Stimulated activated CD4-positive, alpha-beta T cell treated with anti-CD3 and anti-CD28 coated beads, TNF-alpha, amount 100 ng/mL, for 24 hours (primary cell): ENCODE measurements around the gene PIK3CB.
"Not testable (repeated sequence)": the region's sequence is repeated elsewhere in the genome, so short reads cannot be mapped to it uniquely, and the experiment has no call there.

Experiments used
- DNase-seq, 3 experiments: peaks; one replicate each; pipeline ENCODE4 v3.0.0-alpha.2; 2020; ENCODE audit warnings: low read depth in 3 of 3

Gene PIK3CB

GRCh38 chr3:138681463-138682220, 153.1 kb downstream of the PIK3CB start:
- no peak for DNase-seq

DNA sequence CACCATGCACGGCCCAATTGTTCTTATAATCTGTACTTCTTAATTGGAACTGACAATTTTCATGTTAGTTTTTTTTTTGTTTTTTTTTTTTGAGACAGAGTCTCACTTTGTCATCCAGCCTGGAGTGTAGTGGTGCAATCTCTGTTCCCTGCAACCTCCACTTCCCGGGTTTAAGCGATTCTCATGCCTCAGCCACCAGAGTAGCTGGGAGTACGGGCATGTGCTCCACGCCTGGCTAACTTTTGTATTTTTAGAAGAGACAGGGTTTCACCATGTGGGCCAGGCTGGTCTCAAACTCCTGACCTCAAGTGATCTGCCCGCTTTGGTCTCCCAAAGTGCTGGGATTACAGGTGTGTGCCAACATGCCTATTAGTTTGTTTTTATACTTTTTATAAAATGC, 153.8 kb downstream of the PIK3CB start:
- not testable (repeated sequence) for DNase-seq

DNA sequence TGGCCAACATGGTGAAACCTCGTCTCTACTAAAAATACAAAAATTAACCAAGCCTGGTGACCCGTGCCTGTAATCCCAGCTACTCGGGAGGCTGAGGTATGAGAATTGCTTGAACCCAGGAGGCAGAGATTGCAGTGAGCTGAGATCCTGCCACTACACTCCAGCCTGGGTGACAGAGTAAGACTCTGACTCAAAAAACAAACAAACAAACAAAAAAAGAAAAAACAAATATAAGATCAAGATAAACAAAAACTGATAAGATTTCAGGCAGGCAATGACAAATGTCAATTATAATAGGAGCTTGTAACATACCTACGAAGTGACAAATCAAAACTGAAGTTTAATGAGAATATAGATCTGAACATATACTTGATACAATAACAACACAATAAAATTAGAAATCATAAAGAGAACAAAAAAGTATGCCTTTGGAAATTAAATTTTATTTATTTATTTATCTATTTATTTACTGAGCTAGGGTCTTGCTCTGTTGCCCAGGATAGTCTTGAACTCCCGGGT, 155.8 kb downstream of the PIK3CB start:
- DNase-seq = no peak

DNA sequence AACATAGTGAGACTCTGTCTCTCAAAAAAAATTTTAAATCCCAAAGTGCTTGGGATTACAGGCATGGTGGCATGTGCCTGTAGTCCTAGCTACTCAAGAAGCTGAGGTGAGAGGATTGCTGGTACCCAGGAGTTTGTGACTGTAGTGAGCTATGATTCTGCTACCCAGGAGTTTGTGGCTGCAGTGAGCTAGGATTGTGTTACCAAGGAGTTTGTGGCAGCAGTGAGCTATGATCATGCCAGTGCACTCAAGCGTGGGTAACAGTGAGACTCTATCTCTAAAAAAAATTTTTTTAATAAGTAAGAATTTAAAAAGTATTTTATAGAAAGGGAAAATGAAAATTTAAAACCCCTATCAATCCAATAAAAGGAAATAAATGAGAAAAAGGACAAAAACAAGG, 156.6 kb downstream of the PIK3CB start:
- no peak for DNase-seq

GRCh38 chr3:138675393-138675792, 159.3 kb downstream of the PIK3CB start:
- DNase-seq = no peak

- DNase-seq = no peak
Observed at GRCh38 chr3:138673641-138674530, 160.8 kb downstream of the PIK3CB start.

DNA sequence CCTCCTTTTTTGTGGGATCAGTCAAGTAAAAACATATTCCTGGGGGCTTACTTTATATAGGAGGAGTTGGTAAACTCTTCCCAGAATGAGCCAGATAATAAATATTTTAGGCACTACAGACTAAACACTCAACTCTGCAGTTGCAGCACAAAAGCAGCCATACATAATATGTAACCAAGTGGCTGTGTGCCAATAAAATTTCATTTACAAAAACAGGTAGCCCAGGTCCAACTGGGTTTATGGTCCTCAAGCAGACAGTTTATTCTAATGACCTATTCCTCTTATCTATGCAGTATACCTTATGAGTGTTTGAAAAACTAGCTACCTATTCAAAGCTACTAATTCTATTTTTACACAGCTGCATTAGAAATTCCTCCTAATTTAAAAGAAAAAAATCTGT, 164.3 kb downstream of the PIK3CB start:
- DNase-seq = no peak

DNA sequence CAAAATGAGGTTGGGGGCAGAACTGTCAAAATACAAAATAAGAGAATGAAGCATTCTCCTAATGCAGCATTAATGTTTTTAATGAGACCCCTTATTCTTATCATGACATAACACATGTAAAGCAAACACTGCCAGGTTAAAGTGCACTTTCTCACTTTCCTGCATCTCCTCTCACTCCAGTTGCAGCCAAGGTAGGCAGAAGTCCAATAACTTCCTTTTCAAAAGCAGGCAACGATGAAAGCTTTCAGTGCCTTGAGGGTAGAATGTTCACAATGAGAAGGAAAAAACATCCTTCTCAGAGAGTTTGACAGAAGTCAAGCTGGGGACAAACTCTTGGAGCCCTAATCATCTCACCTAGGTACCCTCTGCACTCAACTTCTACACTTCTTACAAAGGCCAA, 166.6 kb downstream of the PIK3CB start:
- no peak for DNase-seq

DNA sequence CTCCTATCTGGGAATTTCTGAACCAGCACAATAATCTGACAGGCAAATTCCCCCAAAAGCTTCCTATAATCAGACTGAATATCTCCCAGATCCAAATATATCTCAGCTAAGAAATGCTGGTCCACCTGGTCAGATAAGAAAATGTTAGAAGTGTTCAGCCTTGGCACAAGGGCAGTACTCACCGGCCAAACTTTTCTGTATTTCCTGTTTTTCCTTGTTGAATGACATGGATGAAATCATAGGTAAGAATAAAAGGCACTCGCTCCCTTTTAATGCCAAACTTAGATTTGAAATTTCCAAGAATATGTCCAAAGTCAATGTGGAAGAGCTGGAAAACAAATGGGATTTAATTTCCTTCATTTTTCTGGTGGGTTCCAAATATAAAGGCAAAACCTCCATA, 177.2 kb downstream of the PIK3CB start:
- DNase-seq = no peak

DNA sequence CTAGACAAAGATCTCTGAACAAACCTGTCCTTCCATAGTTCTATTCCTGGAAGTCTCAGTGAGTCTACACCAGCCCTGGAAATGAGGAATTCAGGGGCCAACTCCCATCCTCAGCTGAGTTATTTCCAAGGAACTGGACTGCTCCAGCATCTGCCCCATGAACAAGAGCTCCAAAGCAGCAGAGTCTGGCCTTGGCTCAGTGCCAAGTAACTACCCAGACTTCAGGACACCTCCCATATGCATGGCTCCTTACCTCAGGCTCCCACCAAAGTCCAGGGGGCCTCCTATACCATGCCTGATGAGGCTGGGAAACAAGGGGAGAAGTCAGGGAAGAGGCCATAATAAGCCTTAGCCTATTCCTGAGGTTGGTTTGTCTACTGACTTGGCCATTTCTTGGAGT, 181.2 kb downstream of the PIK3CB start:
- no peak for DNase-seq

- DNase-seq = no peak
Observed at GRCh38 chr3:138649134-138649533, 185.6 kb downstream of the PIK3CB start.

DNA sequence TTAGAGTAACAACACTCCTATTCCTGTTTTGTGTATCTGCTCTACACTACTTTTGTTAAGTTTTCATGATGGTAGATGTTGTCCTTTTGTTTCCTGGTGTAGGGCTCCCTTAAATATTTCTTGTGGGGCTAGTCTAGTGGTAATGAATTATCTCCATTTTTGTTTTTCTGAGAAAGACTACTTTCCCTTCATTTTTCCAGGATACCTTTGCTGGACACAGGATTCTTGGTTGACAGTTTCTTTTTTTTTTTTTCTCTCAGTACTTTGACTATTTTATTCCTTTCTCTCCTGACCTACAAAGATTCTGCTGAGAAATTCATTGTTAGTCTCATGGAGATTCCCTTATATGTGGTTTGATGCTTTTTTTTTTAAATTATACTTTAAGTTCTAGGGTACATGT, 188.2 kb downstream of the PIK3CB start:
- no peak for DNase-seq

DNA sequence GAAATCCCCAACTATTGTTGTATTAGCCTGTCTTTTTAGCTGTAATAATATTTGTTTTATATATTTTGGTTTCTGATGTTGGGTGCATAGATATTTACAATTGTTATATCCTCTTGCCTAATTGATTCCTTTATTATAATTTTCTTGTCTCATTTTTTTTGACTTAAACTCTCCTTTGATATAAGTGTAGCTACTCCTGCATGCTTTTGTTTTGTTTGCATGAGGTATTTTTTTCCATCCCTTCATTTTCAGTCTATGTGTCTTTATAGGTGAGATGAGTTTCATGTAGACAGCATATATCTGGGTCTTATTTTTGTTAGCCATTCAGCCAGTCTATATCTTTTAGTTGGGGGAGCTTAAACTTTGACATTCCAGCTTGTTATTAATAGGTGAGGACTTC, 188.7 kb downstream of the PIK3CB start:
- no peak for DNase-seq

GRCh38 chr3:138642927-138643253, 191.8 kb downstream of the PIK3CB start:
- no peak for DNase-seq

DNA sequence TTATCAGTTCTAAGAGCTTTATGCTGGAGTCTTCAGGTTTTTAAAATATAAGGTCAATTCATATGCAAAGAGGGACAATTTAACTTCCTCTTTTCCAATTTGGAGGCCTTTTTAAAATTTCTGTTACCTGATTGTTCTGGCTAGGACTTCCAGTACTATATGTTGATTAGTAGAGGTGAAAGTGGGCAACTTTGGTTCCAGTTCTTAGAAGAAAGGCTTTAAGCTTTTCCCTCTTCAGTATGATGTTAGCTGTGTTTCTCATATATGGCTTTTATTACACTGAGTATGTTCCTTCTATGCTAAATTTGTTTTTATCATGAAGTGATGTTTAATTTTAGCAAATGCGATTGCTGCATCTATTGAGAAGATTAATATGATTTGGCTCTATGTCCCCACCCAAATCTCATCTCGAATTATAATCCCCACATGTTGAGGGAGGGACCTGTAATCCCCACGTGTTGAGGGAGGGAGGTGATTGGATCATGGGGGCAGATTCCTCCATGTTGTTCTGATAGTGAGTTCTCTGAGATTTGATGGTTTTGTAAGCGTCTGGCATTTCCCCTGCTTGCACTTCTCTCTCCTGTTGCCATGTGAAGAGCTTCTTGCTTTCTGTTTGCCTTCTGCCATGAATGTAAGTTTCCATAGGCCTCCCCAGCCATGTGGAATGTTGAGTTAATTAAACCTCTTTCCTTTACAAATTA, 192.4 kb downstream of the PIK3CB start:
- no peak for DNase-seq

- no peak for DNase-seq
Observed at GRCh38 chr3:138640537-138640936, 194.2 kb downstream of the PIK3CB start.

DNA sequence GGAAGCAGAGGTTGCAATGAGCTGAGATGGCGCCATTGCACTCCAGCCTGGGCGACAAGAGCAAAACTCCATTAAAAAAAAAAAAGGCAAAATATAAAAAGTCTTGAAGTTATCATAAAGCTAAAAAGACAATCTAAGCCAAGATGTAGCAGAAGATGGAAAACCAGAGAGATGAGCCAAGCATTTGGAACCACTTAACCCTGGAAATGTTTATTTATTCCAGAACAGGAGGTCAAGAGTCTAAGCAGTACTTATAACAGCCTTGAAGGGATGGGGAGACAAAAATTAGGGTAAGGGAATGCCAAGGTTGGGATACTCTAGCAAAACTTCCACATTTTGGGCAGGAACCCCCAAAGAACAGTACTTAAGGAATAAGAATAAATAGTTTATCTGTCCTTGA, 196.1 kb downstream of the PIK3CB start:
- DNase-seq = no peak

GRCh38 chr3:138629526-138629925, 205.2 kb downstream of the PIK3CB start:
- no peak for DNase-seq

- no peak for DNase-seq
Observed at GRCh38 chr3:138625707-138626365, 208.9 kb downstream of the PIK3CB start.

GRCh38 chr3:138624518-138624917, 210.2 kb downstream of the PIK3CB start:
- no peak for DNase-seq

- DNase-seq = no peak
Observed at GRCh38 chr3:138620431-138620830, 214.3 kb downstream of the PIK3CB start.

GRCh38 chr3:138615462-138615861, 219.3 kb downstream of the PIK3CB start:
- no peak for DNase-seq
